ENCODE data around the gene CHAF1A. TPM values are rescaled to one million over a fixed set of nuclear protein-coding genes. Genes with fewer than 3 reads are reported as not detected.

Gene CHAF1A
- total and polyA plus RNA-seq, 3 donors from 2014 or later = 24.1 to 37.7 (median 28.6) TPM

DNA sequence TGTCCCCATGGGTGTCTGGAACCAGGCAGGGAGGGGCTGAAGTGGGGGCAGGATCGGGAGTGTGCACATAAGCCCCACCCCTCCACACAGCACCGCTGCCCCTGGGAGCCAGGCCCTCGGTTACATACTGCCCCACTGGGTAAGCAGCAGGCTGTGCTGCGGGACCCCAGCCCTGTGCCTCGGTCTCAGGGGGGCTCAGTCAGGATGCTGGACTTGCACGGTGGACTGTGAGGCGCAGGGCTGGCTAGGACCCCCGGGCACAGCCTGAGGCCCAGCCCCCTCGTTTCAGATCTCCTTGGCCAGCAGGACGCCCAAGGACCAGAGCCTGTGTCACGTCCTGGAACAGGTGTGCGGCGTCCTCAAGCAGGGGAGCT lies 42.8 kb upstream of the CHAF1A start:
- Histone ChIP-seq H3K27me3 (no peaks in the 10 kb centered on the region), H3K4me1 (peaks cover 23% of the 10 kb centered on the region), H3K9me3 (no peaks in the 10 kb centered on the region), H3K27ac (no peak overlapping the region), H3K4me3 (no peak overlapping the region), H3K36me3 (ENCODE audit: low read depth, missing control alignments) (no peaks in the 10 kb centered on the region)
- DNase-seq = no peak
- intact Hi-C loops (cut with DNase I; ENCODE audit: low total_unique reads) = loop anchor here (10.0 kb wide), 1 partner anchor 85 kb away; the partner anchor contains the start of gene SHD
- TF ChIP-seq, protein P1, sequence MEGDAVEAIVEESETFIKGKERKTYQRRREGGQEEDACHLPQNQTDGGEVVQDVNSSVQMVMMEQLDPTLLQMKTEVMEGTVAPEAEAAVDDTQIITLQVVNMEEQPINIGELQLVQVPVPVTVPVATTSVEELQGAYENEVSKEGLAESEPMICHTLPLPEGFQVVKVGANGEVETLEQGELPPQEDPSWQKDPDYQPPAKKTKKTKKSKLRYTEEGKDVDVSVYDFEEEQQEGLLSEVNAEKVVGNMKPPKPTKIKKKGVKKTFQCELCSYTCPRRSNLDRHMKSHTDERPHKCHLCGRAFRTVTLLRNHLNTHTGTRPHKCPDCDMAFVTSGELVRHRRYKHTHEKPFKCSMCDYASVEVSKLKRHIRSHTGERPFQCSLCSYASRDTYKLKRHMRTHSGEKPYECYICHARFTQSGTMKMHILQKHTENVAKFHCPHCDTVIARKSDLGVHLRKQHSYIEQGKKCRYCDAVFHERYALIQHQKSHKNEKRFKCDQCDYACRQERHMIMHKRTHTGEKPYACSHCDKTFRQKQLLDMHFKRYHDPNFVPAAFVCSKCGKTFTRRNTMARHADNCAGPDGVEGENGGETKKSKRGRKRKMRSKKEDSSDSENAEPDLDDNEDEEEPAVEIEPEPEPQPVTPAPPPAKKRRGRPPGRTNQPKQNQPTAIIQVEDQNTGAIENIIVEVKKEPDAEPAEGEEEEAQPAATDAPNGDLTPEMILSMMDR (IDR thresholded peaks at IDR 0.05) = no peak
- no peak for TF ChIP-seq POLR2A (IDR thresholded peaks at IDR 0.05)
- WGBS, 2 donors = 80 to 96% methylated on average over 5 to 12 of the region's 13 CpGs

DNA sequence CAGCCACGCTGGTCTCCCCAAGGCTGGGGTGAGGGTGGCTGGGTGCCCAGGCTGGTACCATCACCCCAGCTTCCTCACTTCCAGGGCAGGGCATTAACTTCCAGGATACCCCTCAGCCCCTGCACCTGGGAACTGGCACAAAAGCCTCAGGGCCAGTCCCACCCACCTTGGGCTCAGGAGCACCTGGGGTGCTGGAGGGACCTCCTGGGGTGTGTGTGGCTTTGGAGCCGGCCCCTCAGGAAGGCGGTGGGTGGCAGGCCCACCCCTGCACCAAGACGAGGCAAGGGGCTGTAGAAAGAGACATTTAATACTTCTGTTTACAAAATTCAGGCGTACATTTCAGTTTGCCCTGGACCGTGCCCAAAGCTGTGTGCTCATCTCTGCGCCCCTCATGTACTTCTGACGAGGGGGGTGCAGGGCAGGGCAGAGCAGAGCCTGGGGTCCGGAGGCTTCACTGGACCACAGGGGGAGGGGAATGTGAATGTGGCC lies 42.3 kb upstream of the CHAF1A start:
- no peaks in the 10 kb centered on the region for H3K9me3 ChIP-seq
- no peak overlapping the region for H3K4me3 ChIP-seq
- intact Hi-C loops (cut with DNase I; ENCODE audit: low total_unique reads) = no loop called here
- H3K27me3 ChIP-seq = no peaks in the 10 kb centered on the region
- peak overlapping the region; percentile 45 to 59 for H3K27ac ChIP-seq
- 67 to 74% methylated on average over 8 to 9 of the region's 9 CpGs for WGBS, 2 donors
- peaks cover 23% of the 10 kb centered on the region for H3K4me1 ChIP-seq
- TF ChIP-seq POLR2A (IDR thresholded peaks at IDR 0.05) = no peak
- TF ChIP-seq, protein P1 (IDR thresholded peaks at IDR 0.05) = no peak
- DNase-seq = no peak
- H3K36me3 ChIP-seq (ENCODE audit: low read depth, missing control alignments) = no peaks in the 10 kb centered on the region

DNA sequence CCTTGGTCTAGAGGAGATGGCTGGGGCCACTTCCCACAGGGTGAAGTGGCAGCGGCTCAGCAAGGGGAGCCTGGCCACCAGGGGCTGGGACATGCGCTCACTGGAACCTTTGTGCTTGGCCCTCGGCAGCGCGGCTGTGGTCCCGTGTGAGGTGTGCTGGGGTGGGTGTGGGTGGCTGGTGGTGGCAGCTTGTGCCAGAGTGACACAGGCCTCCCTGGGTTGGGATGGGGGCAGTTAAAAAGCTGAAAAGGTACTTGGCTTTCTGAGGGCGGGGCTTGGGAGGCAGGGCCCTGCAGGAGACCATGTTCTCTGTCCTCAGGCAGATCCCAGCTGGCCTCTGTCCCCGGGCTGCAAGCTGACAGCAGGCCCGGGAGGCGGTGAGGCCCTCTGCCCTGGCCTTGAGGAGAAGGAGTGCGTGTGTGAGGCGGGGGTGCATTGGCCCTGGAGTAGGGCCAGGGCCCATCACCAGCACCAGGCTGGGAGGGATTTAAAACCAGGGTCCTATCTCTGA lies 41.7 kb upstream of the CHAF1A start:
- intact Hi-C loops (cut with DNase I; ENCODE audit: low total_unique reads) = no loop called here
- Histone ChIP-seq H3K4me1 (peaks cover 23% of the 10 kb centered on the region), H3K36me3 (ENCODE audit: low read depth, missing control alignments) (no peaks in the 10 kb centered on the region), H3K27ac (peak overlapping the region; percentile 45 to 59), H3K4me3 (no peak overlapping the region), H3K27me3 (no peaks in the 10 kb centered on the region), H3K9me3 (no peaks in the 10 kb centered on the region)
- TF ChIP-seq, protein P1 (IDR thresholded peaks at IDR 0.05) = no peak
- TF ChIP-seq POLR2A (IDR thresholded peaks at IDR 0.05) = no peak
- peak; percentile 58 for DNase-seq
- 57 to 81% methylated on average over 4 to 12 of the region's 12 CpGs for WGBS, 2 donors

DNA sequence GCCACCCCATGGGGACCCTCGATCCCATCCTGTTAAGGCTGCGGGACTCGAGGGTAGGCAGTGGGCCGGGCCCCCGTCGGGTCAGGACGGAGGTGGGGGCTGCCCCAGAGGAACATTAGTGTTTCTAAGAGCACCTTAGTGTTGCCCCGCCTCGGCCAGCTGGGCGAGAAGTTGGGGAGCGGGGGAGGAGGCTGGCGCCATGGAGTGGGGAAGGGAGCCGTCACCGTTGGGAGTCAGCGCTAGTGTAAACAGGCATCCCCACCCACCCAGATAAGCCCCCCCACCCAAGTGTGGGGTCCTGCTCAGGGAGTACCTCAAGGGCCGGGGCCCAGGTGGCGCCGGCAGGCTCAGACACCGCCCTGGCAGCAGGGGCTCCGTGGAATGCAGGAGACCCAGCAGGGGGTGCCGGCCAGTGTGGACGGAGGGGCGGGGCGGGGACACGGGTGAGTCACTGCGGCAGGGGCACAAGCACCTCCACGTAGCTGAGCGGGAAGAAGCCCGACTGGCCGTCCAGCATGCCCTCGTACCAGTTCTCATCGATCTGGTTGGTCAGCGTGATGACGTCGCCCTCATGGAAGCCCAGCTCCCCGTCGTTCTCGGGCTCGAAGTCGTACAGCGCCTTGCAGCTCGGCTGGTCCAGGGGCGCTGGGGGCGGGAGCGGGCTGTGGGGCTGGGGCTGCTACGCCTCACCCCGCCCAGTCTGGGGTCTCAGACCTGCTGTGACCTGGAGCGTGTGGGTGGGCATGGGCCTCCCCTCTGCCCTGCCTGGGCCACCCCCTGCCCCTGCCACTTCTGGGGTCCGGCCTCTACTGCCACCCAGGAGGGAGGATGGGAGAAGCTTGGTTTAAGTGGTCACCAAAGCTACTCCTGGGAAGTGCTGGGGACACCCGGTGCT lies 41.0 kb upstream of the CHAF1A start:
- peak overlapping the region; percentile 45 to 59 for H3K27ac ChIP-seq
- H3K36me3 ChIP-seq (ENCODE audit: low read depth, missing control alignments) = no peaks in the 10 kb centered on the region
- no peaks in the 10 kb centered on the region for H3K27me3 ChIP-seq
- H3K4me1 ChIP-seq = peaks cover 23% of the 10 kb centered on the region
- H3K4me3 ChIP-seq = no peak overlapping the region
- intact Hi-C loops (cut with DNase I; ENCODE audit: low total_unique reads) = no loop called here
- no peak for DNase-seq
- no peak for TF ChIP-seq POLR2A (IDR thresholded peaks at IDR 0.05)
- TF ChIP-seq, protein P1 (IDR thresholded peaks at IDR 0.05) = no peak
- 80% methylated on average over 50 of the region's 50 CpGs; no CpG with 5 or more reads in 1 of the 2 donors for WGBS, 2 donors
- H3K9me3 ChIP-seq = no peaks in the 10 kb centered on the region
